Suprapubic skin (tissue), 4 donors: ENCODE measurements around the gene SYNE2. TPM values are rescaled to one million over a fixed set of nuclear protein-coding genes. Genes with fewer than 3 reads are reported as not detected.
A peak's percentile ranks its signal among the peaks of the same experiment; 100 is the strongest.

Experiments
- DNase-seq, 2 donors: peaks; one replicate each; pipeline ENCODE4 v3.0.0-alpha.2; 2019; ENCODE audit warnings: low spot score in 2 of 2
- H3K27ac ChIP-seq: fragments of 200-600 bp; sonication (generic); one replicate; pipeline ENCODE4 v1.5.1; 2019
- H3K27me3 ChIP-seq: fragments of 200-600 bp; sonication (generic); one replicate; pipeline ENCODE4 v1.5.1; 2019
- H3K36me3 ChIP-seq: fragments of 200-600 bp; sonication (generic); one replicate; pipeline ENCODE4 v1.5.1; 2019
- H3K4me1 ChIP-seq: fragments of 200-600 bp; sonication (generic); one replicate; pipeline ENCODE4 v1.5.1; 2019
- H3K4me3 ChIP-seq: fragments of 200-600 bp; sonication (generic); one replicate; pipeline ENCODE4 v1.5.1; 2019; ENCODE audit warnings: mild to moderate bottlenecking
- H3K9me3 ChIP-seq: fragments of 200-600 bp; sonication (generic); one replicate; pipeline ENCODE4 v1.5.1; 2019
- CTCF ChIP-seq, 2 donors: fragments of 200-600 bp in 1 of 2; fragments of 450-650 bp in 1 of 2; sonication (generic) in 1 of 2; IDR thresholded peaks; one replicate each; pipeline ENCODE4 v1.5.1; 2016 to 2019; ENCODE audit warnings: antibody characterized with exemption in 2 of 2, mild to moderate bottlenecking in 1 of 2, moderate library complexity in 1 of 2
- EP300 ChIP-seq: sonication (generic); formaldehyde crosslinking; IDR thresholded peaks from one replicate; pipeline ENCODE4 v1.6.1; 2017; ENCODE audit warnings: antibody characterized with exemption
- POLR2A ChIP-seq, 2 donors: fragments of 450-650 bp; IDR thresholded peaks; one replicate each; pipeline ENCODE4 v1.6.1; 2017; ENCODE audit warnings: antibody characterized with exemption in 2 of 2, mild to moderate bottlenecking in 2 of 2, moderate library complexity in 2 of 2
- POLR2AphosphoS5 ChIP-seq, 3 donors: sonication (generic); formaldehyde crosslinking; IDR thresholded peaks; one replicate each; pipeline ENCODE4 v1.6.1; 2017; ENCODE audit warnings: antibody characterized with exemption in 3 of 3
- WGBS: methylation state at CpG from one replicate; pipeline ENCODE4 v1.1.5; 2018; 5-methylcytosine and 5-hydroxymethylcytosine counted together
- total RNA-seq, 4 donors: library from RNA; depleted of rRNA; stranded (reverse); fragments of >200 nt; gene quantifications; one replicate each; pipeline ENCODE4 v1.1.0, GENCODE V29; 2016

SYNE2 gene
- total RNA-seq, 4 donors from 2014 or later = 234 to 658 (median 244) TPM

- Histone ChIP-seq H3K4me3 (no peak overlapping the region), H3K36me3 (no peaks in the 10 kb centered on the region), H3K27me3 (no peaks in the 10 kb centered on the region), H3K27ac (peak overlapping the region; percentile 58), H3K9me3 (no peaks in the 10 kb centered on the region), H3K4me1 (peaks cover 57% of the 10 kb centered on the region)
- DNase-seq = no peak
- TF ChIP-seq CTCF (IDR thresholded peaks at IDR 0.05) = no peak
- WGBS = 31% methylated on average over 10 of the region's 10 CpGs
Measured at GRCh38 chr14:63891148-63891975, 38.6 kb downstream of the SYNE2 start.

GRCh38 chr14:63892265-63892664 lies 39.5 kb downstream of the SYNE2 start:
- Histone ChIP-seq H3K27ac (no peak overlapping the region), H3K4me3 (no peak overlapping the region), H3K27me3 (no peaks in the 10 kb centered on the region), H3K9me3 (no peaks in the 10 kb centered on the region), H3K4me1 (peaks cover 66% of the 10 kb centered on the region), H3K36me3 (no peaks in the 10 kb centered on the region)
- no peak for TF ChIP-seq CTCF (IDR thresholded peaks at IDR 0.05)
- no peak for TF ChIP-seq EP300
- no peak for TF ChIP-seq POLR2A (IDR thresholded peaks at IDR 0.05)
- no peak for TF ChIP-seq POLR2AphosphoS5 (IDR thresholded peaks at IDR 0.05)
- 35% methylated on average over 2 of the region's 2 CpGs for WGBS
- DNase-seq = no peak

- Histone ChIP-seq H3K27ac (peak overlapping the region; percentile 16), H3K4me3 (no peak overlapping the region), H3K36me3 (no peaks in the 10 kb centered on the region), H3K9me3 (no peaks in the 10 kb centered on the region), H3K27me3 (no peaks in the 10 kb centered on the region), H3K4me1 (peaks cover 69% of the 10 kb centered on the region)
- DNase-seq = no peak
- 19% methylated on average over 5 of the region's 5 CpGs for WGBS
- TF ChIP-seq CTCF (IDR thresholded peaks at IDR 0.05) (no peak), POLR2A (IDR thresholded peaks at IDR 0.05) (no peak), EP300 (no peak), POLR2AphosphoS5 (IDR thresholded peaks at IDR 0.05) (peak in 1 of 3 donors; percentile 15)
Measured at GRCh38 chr14:63893701-63894458, 41.1 kb downstream of the SYNE2 start.

DNA sequence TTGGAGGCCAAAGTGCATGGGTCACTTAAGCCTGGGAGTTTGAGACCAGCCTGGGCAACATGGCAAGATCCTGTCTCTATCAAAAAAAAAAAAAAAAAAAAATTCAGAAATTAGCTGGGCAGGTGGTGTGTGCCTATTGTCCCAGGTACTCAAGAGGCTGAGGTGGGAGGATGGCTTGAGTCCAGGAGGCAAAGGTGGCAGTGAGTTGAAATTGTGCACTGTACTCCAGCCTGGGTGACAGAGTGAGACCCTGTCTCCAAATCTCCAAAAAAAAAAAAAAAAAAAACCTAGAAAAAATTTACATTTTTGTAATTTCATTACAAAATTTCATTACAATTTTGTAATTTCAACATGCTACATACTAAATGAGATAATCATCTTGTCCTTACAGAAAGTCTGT lies 42.7 kb downstream of the SYNE2 start:
- Histone ChIP-seq H3K4me1 (peaks cover 70% of the 10 kb centered on the region), H3K27me3 (no peaks in the 10 kb centered on the region), H3K27ac (no peak overlapping the region), H3K9me3 (no peaks in the 10 kb centered on the region), H3K36me3 (no peaks in the 10 kb centered on the region), H3K4me3 (no peak overlapping the region)
- TF ChIP-seq POLR2AphosphoS5 (IDR thresholded peaks at IDR 0.05) (no peak), CTCF (IDR thresholded peaks at IDR 0.05) (no peak), EP300 (no peak), POLR2A (IDR thresholded peaks at IDR 0.05) (no peak)
- no peak for DNase-seq

DNA sequence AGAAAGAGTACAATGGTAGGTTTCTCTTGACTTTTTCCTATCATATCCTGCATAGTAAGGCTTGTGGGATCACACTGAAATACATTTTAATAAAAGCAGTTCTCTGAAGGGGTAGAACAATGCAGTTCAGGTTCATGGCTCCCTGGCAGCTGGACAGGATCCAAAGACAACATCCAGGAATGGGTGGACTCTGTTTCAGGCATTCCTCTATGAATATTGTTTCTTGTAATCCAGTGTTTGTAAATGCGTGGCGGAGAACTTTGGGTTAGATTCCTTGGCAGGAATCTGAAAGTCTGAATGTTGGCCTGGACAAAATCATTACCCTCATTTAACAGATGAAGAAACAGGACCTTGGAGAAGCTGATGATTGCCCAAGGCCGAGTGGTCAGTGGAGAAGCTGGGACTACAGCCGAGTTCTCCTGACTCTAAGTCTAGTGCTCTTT lies 43.5 kb downstream of the SYNE2 start:
- Histone ChIP-seq H3K4me1 (peaks cover 70% of the 10 kb centered on the region), H3K4me3 (no peak overlapping the region), H3K27ac (peak overlapping the region; percentile 65), H3K9me3 (no peaks in the 10 kb centered on the region), H3K36me3 (no peaks in the 10 kb centered on the region), H3K27me3 (no peaks in the 10 kb centered on the region)
- 31% methylated on average over 4 of the region's 4 CpGs for WGBS
- TF ChIP-seq EP300 = no peak
- peak in 1 of 3 donors; percentile 78 for TF ChIP-seq POLR2AphosphoS5 (IDR thresholded peaks at IDR 0.05)
- DNase-seq = peak in 1 of 2 donors; percentile 71
